Measurements from ENCODE around the gene U2AF1L4. TPM values are rescaled to one million over a fixed set of nuclear protein-coding genes. Genes with fewer than 3 reads are reported as not detected.
A peak's percentile ranks its signal among the peaks of the same experiment; 100 is the strongest.

U2AF1L4 gene
- total and polyA plus RNA-seq, 10 of the 15 experiments (the other 5 are each of a cell fraction or from before 2014, with no cell fraction given): 7.9 to 21.6 (median 15.1) TPM

DNA sequence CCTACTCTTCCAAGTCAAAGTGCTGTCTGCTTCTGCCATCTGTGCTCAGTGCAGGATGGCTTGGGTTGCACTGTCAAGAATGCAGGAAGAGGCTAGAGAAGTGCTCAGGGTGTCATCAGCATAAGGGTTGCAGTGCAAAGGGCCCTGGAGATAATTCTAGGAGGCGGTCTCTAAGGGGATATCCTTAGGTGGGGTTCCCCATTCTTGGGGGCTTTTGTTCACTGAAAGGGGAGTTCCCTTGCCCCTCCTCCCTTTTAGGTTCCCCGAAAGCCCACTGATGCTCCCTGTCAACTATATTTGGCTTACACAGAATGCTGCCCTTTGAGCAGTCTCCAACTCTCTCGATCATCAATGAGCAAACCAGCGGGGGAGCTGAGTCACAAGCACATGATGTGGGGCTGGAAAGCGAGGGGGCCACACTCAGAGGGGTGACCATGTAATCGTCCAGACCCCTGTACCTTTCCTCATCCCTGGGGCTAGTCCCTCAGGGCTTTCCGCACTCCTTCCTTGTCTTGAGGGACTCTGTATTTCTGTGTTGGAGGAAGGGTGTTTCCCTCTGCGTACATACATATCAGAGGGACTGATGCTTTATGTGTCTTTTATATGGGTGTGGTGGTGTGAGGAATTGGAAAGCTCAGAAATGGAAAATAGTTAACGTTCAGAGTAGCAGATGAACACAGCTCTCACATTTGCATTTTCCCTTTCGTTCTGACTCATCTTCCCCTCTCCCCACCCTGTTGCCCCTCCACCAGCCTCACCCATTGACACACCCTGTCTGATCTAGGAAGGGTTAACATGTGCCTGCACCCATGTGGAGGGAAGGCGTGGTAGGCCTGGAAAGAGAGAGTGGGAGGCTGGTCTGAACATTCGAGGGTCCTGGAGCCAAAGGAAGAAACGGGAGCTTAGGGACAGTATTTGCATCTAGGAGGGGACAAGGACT is 34.2 kb downstream of the U2AF1L4 start (continued):
- TF ChIP-seq MTA3 (IDR thresholded peaks at IDR 0.05; ENCODE audit: borderline replicate concordance, low read length) (peak; percentile 56; the same call in 1 of the 2 replicates), EED (IDR thresholded peaks at IDR 0.05; ENCODE audit: low read depth) (peak; percentile 73), SP1 (IDR thresholded peaks at IDR 0.05; ENCODE audit: low read depth, low read length) (peak; percentile 71), NR2C1 (IDR thresholded peaks at IDR 0.05) (peak; percentile 20; the same call in 1 of the 2 replicates), CEBPB (IDR thresholded peaks at IDR 0.05; ENCODE audit: borderline replicate concordance in 1 of 2, low read depth in 2 of 2, low read length in 2 of 2) (no peak), MYC (IDR thresholded peaks at IDR 0.05; ENCODE audit: insufficient read depth, insufficient read length, insufficient replicate concordance, low read length, severe bottlenecking) (peak; percentile 56), CREM (IDR thresholded peaks at IDR 0.05; ENCODE audit: low read depth) (peak; percentile 63; the same call in 1 of the 2 replicates), RELA (IDR thresholded peaks at IDR 0.05; ENCODE audit: borderline replicate concordance, partially characterized antibody) (peak; percentile 88), EP300 (IDR thresholded peaks at IDR 0.05; ENCODE audit: borderline replicate concordance in 1 of 2, control insufficient read depth in 1 of 2, low read depth in 2 of 2, low read length in 2 of 2) (peak; percentile 70 to 92), YBX1 (IDR thresholded peaks at IDR 0.05) (no peak), CHD4 (IDR thresholded peaks at IDR 0.05) (no peak), SPI1 (IDR thresholded peaks at IDR 0.05; ENCODE audit: borderline replicate concordance, insufficient read depth, low read depth, low read length) (peak; percentile 38; the same call in 1 of the 2 replicates), KLF5 (IDR thresholded peaks at IDR 0.05; ENCODE audit: partially characterized antibody) (no peak), CREB1 (IDR thresholded peaks at IDR 0.05; ENCODE audit: low read depth) (peak; percentile 46; the same call in 1 of the 2 replicates), ATF7 (IDR thresholded peaks at IDR 0.05; ENCODE audit: low read depth) (peak; percentile 68), MEF2B (IDR thresholded peaks at IDR 0.05; ENCODE audit: partially characterized antibody, poor library complexity, severe bottlenecking) (peak; percentile 48), SRF (IDR thresholded peaks at IDR 0.05; ENCODE audit: low read depth in 2 of 2, low read length in 2 of 2) (0 out of 4 replicates have a peak, but pooled peaks of 1 of the 2 experiments have one; percentile 17), POLR2AphosphoS5 (IDR thresholded peaks at IDR 0.05; ENCODE audit: low read length) (peak; percentile 69; the same call in 1 of the 2 replicates)
- TF ChIP-seq, protein P1, sequence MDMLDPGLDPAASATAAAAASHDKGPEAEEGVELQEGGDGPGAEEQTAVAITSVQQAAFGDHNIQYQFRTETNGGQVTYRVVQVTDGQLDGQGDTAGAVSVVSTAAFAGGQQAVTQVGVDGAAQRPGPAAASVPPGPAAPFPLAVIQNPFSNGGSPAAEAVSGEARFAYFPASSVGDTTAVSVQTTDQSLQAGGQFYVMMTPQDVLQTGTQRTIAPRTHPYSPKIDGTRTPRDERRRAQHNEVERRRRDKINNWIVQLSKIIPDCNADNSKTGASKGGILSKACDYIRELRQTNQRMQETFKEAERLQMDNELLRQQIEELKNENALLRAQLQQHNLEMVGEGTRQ (IDR thresholded peaks at IDR 0.05; ENCODE audit: borderline replicate concordance, low read depth, low read length): no peak
- TF ChIP-seq, protein P2, sequence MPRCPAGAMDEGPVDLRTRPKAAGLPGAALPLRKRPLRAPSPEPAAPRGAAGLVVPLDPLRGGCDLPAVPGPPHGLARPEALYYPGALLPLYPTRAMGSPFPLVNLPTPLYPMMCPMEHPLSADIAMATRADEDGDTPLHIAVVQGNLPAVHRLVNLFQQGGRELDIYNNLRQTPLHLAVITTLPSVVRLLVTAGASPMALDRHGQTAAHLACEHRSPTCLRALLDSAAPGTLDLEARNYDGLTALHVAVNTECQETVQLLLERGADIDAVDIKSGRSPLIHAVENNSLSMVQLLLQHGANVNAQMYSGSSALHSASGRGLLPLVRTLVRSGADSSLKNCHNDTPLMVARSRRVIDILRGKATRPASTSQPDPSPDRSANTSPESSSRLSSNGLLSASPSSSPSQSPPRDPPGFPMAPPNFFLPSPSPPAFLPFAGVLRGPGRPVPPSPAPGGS (IDR thresholded peaks at IDR 0.05; ENCODE audit: borderline replicate concordance, insufficient read depth, low read depth, low read length, poor library complexity, severe bottlenecking): peak; percentile 69
- TF ChIP-seq, protein P3, sequence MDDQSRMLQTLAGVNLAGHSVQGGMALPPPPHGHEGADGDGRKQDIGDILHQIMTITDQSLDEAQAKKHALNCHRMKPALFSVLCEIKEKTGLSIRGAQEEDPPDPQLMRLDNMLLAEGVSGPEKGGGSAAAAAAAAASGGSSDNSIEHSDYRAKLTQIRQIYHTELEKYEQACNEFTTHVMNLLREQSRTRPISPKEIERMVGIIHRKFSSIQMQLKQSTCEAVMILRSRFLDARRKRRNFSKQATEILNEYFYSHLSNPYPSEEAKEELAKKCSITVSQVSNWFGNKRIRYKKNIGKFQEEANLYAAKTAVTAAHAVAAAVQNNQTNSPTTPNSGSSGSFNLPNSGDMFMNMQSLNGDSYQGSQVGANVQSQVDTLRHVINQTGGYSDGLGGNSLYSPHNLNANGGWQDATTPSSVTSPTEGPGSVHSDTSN (IDR thresholded peaks at IDR 0.05; ENCODE audit: insufficient replicate concordance, low read depth, low read length): no peak
- TF ChIP-seq, protein P4, sequence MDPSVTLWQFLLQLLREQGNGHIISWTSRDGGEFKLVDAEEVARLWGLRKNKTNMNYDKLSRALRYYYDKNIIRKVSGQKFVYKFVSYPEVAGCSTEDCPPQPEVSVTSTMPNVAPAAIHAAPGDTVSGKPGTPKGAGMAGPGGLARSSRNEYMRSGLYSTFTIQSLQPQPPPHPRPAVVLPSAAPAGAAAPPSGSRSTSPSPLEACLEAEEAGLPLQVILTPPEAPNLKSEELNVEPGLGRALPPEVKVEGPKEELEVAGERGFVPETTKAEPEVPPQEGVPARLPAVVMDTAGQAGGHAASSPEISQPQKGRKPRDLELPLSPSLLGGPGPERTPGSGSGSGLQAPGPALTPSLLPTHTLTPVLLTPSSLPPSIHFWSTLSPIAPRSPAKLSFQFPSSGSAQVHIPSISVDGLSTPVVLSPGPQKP (IDR thresholded peaks at IDR 0.05; ENCODE audit: low read depth, low read length): no peak

Data from GM12878 (cell line).